ENCODE results near the gene SND1.

SND1 gene

DNA sequence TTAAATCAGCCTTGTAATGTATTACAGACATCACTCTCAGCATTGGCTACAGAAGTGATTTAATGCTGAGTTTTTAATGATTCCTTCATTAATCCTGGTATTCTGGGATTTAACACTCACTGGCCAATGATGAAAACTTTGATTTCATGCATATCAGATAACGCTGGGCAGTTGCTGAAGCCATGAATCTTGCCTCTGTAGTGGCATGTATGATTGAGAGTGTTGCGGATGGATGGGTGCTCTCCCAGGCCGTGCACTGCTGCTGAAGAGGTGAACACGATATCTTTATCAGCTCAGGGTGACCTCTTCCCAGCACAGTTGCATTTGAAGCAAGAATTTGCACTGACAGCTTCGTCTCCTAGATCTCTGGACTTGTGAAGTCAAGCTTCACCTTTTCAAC is 210.5 kb downstream of the SND1 start:
- no peak for DNase-seq (ENCODE audit: low read depth)
- TF ChIP-seq, protein P1, sequence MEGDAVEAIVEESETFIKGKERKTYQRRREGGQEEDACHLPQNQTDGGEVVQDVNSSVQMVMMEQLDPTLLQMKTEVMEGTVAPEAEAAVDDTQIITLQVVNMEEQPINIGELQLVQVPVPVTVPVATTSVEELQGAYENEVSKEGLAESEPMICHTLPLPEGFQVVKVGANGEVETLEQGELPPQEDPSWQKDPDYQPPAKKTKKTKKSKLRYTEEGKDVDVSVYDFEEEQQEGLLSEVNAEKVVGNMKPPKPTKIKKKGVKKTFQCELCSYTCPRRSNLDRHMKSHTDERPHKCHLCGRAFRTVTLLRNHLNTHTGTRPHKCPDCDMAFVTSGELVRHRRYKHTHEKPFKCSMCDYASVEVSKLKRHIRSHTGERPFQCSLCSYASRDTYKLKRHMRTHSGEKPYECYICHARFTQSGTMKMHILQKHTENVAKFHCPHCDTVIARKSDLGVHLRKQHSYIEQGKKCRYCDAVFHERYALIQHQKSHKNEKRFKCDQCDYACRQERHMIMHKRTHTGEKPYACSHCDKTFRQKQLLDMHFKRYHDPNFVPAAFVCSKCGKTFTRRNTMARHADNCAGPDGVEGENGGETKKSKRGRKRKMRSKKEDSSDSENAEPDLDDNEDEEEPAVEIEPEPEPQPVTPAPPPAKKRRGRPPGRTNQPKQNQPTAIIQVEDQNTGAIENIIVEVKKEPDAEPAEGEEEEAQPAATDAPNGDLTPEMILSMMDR (IDR thresholded peaks at IDR 0.05; ENCODE audit: low read length, missing control alignments), result no peak
- H3K4me3 ChIP-seq (replicated peaks; ENCODE audit: low read depth, low read length), result no peak overlapping the region

DNA sequence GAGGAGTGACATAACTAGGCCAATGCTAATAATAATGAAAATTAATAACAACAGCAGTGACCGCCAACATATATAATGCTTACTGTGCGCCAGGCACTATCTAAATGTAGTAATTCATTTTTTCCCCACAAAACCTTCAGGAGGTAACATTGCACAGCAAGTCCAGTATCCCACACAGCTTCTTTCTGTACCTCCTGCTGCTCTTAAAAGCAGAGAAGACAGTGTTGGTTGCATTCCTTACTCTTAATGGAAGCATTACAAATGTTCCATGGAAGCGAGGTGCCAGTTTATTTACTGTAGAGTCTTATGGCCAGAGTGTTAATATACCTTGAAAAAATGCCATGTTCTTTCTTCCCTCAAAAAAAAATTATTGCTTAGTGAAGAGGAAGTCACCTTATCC is 211.1 kb downstream of the SND1 start:
- H3K4me3 ChIP-seq (replicated peaks; ENCODE audit: low read depth, low read length), result no peak overlapping the region
- TF ChIP-seq, protein P1 (IDR thresholded peaks at IDR 0.05; ENCODE audit: low read length, missing control alignments), result no peak
- DNase-seq (ENCODE audit: low read depth), result no peak

DNA sequence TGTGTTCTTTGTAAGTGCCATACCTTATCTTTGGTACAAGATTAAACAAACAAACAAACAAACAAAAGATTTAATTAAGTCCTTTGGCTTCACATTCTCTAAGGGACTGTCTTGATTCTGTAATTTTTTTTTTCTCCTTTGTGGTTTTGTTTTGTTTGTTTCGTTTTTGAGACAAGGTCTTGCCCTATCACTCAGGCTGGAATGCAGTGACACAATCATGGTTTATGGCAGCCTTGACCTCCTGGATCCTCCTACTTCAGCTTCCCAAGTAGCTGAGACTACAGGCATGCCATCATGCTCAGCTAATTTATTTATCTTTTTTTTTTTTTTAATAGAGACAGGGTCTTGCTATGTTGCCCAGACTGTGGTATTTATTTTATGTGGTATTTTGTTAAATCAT is 213.5 kb downstream of the SND1 start:
- no peak overlapping the region for H3K4me3 ChIP-seq (replicated peaks; ENCODE audit: low read depth, low read length)
- DNase-seq (ENCODE audit: low read depth), result peak; percentile 81
- TF ChIP-seq, protein P1 (IDR thresholded peaks at IDR 0.05; ENCODE audit: low read length, missing control alignments), result no peak

DNA sequence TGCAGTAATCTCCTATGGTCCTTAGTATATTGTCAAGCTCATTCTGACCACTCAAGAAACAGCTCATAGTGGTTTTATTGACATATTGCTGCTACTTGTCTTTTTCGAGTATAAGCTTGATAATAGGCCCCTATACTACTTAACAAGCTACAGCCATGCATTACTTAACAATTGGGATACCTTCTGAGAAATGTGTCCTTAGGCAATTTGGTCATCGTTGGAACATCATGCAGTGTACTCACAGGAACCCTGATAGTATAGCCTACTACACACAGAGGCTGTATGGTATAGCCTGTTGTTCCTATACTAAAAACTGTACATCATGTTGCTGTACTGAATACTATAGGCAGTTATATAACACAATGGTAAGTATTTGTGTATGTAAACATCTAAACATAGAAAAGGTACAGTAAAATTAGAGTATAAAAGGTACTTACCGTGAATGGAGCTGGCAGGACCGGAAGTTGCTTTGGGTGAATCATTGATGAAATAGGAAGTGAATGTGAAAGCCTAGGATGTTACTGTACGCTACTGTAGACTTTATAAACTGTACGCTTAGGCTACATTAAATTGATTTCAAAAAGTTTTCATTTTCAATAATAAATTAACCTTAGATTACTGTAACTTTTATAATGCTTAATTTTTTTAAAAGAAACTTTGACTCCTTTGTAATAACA is 218.4 kb downstream of the SND1 start:
- no peak overlapping the region for H3K4me3 ChIP-seq (replicated peaks; ENCODE audit: low read depth, low read length)
- DNase-seq (ENCODE audit: low read depth), result no peak
- TF ChIP-seq, protein P1 (IDR thresholded peaks at IDR 0.05; ENCODE audit: low read length, missing control alignments), result no peak

DNA sequence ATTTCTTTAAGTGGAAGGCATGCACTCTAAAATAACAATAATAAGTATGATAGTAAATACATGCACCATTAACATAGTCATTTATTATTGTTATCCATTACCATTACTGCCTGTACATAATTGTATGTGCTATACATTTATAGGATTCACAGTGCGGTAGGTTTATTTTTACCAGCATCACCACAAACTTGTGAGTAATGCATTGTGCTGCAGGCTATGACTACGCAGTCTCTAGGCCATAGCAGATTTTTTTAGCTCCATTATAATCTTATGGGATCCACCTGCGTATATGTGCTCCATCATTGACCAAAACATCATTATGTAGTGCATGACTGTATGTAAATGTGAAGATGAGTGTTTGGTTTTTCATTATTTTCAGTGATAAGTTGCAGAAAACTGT is 219.2 kb downstream of the SND1 start:
- TF ChIP-seq, protein P1 (IDR thresholded peaks at IDR 0.05; ENCODE audit: low read length, missing control alignments), result no peak
- H3K4me3 ChIP-seq (replicated peaks; ENCODE audit: low read depth, low read length), result no peak overlapping the region
- DNase-seq (ENCODE audit: low read depth), result no peak

DNA sequence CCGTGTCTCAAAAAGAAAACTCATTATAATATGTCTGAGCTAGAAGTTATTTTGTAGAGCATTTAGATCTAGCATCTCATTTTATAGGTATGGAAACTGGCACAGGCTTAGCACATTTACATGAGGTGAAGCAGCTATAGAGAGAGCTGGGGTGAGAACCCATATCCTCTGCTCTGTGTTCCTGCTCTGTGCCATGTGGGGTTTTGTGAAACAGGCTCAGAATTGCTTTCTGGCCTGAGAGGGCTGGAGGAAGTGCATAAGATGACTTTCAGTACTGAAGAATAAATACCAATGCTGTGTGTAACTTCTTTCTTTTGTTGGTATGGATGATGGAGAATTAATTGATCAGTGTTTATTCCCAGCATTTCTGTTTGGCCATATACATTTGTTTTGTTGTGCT is 220.1 kb downstream of the SND1 start:
- no peak for DNase-seq (ENCODE audit: low read depth)
- H3K4me3 ChIP-seq (replicated peaks; ENCODE audit: low read depth, low read length), result no peak overlapping the region
- TF ChIP-seq, protein P1 (IDR thresholded peaks at IDR 0.05; ENCODE audit: low read length, missing control alignments), result no peak

DNA sequence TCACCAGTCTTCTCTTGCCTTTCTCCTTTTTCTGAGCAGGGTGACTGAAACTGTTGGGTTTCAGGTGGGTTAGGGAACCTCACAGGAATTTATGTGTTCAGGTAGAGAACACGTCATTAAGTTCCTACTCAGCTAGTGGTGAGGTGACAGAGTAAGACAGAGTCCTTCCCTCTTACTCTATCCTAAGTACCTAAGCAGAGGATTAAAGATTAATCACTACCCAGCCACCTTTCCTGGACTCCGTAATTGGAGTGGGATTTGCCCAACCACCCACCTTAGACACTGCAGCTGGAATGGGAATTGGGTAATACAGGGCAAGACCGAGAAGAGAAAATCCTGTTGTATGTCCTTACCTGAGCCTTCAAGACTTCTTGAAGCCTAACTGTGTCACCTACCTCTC is 221.2 kb downstream of the SND1 start:
- no peak overlapping the region for H3K4me3 ChIP-seq (replicated peaks; ENCODE audit: low read depth, low read length)
- TF ChIP-seq, protein P1 (IDR thresholded peaks at IDR 0.05; ENCODE audit: low read length, missing control alignments), result no peak
- no peak for DNase-seq (ENCODE audit: low read depth)
